Activated CD4-positive, alpha-beta T cell treated with anti-CD3 and anti-CD28 coated beads for 36 hours (primary cell): Measurements from ENCODE around the gene GABRD. TPM values are rescaled to one million over a fixed set of nuclear protein-coding genes. Genes with fewer than 3 reads are reported as not detected.
"Not testable (repeated sequence)": the region's sequence is repeated elsewhere in the genome, so short reads cannot be mapped to it uniquely, and the experiment has no call there.

Source experiments
- ATAC-seq: fragments of 200-7000 bp; cut with Tn5 transposase; one replicate; pipeline ENCODE4 v1.10.0; 2021; ENCODE audit warnings: mild to moderate bottlenecking, moderate library complexity
- CTCF ChIA-PET: fragments of 350-600 bp; sonication (Branson Sonifier 250); formaldehyde crosslinking; loops from one replicate; lab custom pipeline; 2021; ENCODE audit warnings: antibody characterized with exemption; lab: Charles Lee
- POLR2A ChIA-PET: fragments of 350-600 bp; sonication (Branson Sonifier 250); formaldehyde crosslinking; loops from one replicate; lab custom pipeline; 2021; ENCODE audit warnings: antibody characterized with exemption, inconsistent platforms; lab: Charles Lee
- DNase-seq: peaks from one replicate; pipeline ENCODE4 v3.0.0-alpha.2; 2020
- H3K27ac Mint-ChIP-seq: one replicate; pipeline ENCODE4 v1.8.0; 2021; ENCODE audit warnings: mixed read lengths
- H3K27me3 Mint-ChIP-seq: one replicate; pipeline ENCODE4 v1.8.0; 2021; ENCODE audit warnings: mixed read lengths
- H3K36me3 Mint-ChIP-seq: one replicate; pipeline ENCODE4 v1.8.0; 2021; ENCODE audit warnings: low read depth, mixed read lengths
- H3K4me1 Mint-ChIP-seq: one replicate; pipeline ENCODE4 v1.8.0; 2021; ENCODE audit warnings: mixed read lengths
- H3K4me3 Mint-ChIP-seq: one replicate; pipeline ENCODE4 v1.8.0; 2021; ENCODE audit warnings: mild to moderate bottlenecking, moderate library complexity, mixed read lengths
- H3K9me3 Mint-ChIP-seq: one replicate; pipeline ENCODE4 v1.8.0; 2021; ENCODE audit warnings: low read depth, mixed read lengths
- intact Hi-C, 2 experiments: fragments of 100-400 bp; cut with DNase I in 1 of 2; cut with micrococcal nuclease in 1 of 2; formaldehyde crosslinking; loops; one replicate each; pipeline versions ENCODE4 v1.14.2 to v1.15.1; 2022 to 2024; cut with DNase I, micrococcal nuclease
- total RNA-seq, 2 experiments: library from RNA; stranded (reverse); gene quantifications; one replicate each; pipeline ENCODE4 v1.2.3, GENCODE V29; 2021

GABRD gene
- total RNA-seq, 2 experiments from 2014 or later = not detected

GRCh38 chr1:1978108-1978507 is 41.0 kb upstream of the GABRD start:
- ChIA-PET POLR2A (no interaction called here), CTCF (interaction anchor here (1.3 kb wide), 1 partner anchor 18 kb away, joined by 5 read pairs; no protein-coding TSS in a partner anchor)
- Mint-ChIP-seq H3K27me3 (peaks cover 3% of the 10 kb centered on the region), H3K9me3 (peaks cover 3% of the 10 kb centered on the region), H3K4me1 (no peaks in the 10 kb centered on the region), H3K4me3 (no peak overlapping the region), H3K27ac (no peak overlapping the region), H3K36me3 (no peaks in the 10 kb centered on the region)
- intact Hi-C loops = no loop called here
- ATAC-seq (no peak), DNase-seq (no peak)

GRCh38 chr1:1978690-1979481 is 40.3 kb upstream of the GABRD start:
- POLR2A ChIA-PET = not testable (repeated sequence)

GRCh38 chr1:1979482-1980165 is 39.5 kb upstream of the GABRD start:
- H3K4me3 Mint-ChIP-seq = no peak overlapping the region
- ChIA-PET POLR2A (no interaction called here), CTCF (no interaction called here)
- no peaks in the 10 kb centered on the region for H3K36me3 Mint-ChIP-seq
- peaks cover 3% of the 10 kb centered on the region for H3K27me3 Mint-ChIP-seq
- no peak overlapping the region for H3K27ac Mint-ChIP-seq
- intact Hi-C loops = no loop called here
- no peaks in the 10 kb centered on the region for H3K4me1 Mint-ChIP-seq
- DNase-seq = no peak
- no peak for ATAC-seq
- peaks cover 3% of the 10 kb centered on the region for H3K9me3 Mint-ChIP-seq

More at GRCh38 chr1:1978690-1979481, 40.3 kb upstream of the GABRD start:
- H3K9me3 Mint-ChIP-seq, DNase-seq, CTCF ChIA-PET, H3K4me3 Mint-ChIP-seq, H3K36me3 Mint-ChIP-seq, H3K4me1 Mint-ChIP-seq, intact Hi-C loops, ATAC-seq, H3K27me3 Mint-ChIP-seq, H3K27ac Mint-ChIP-seq: not testable (repeated sequence)

GRCh38 chr1:1980467-1981141 is 38.5 kb upstream of the GABRD start:
- no peaks in the 10 kb centered on the region for H3K36me3 Mint-ChIP-seq
- ATAC-seq (no peak), DNase-seq (no peak)
- intact Hi-C loops = no loop called here
- H3K27ac Mint-ChIP-seq = no peak overlapping the region
- CTCF ChIA-PET = interaction anchor here (0.6 kb wide), 1 partner anchor 11 kb away, joined by 3 read pairs; no protein-coding TSS in a partner anchor
- H3K4me1 Mint-ChIP-seq = no peaks in the 10 kb centered on the region
- H3K9me3 Mint-ChIP-seq = peaks cover 3% of the 10 kb centered on the region
- POLR2A ChIA-PET = no interaction called here
- H3K27me3 Mint-ChIP-seq = no peaks in the 10 kb centered on the region
- H3K4me3 Mint-ChIP-seq = no peak overlapping the region

DNA sequence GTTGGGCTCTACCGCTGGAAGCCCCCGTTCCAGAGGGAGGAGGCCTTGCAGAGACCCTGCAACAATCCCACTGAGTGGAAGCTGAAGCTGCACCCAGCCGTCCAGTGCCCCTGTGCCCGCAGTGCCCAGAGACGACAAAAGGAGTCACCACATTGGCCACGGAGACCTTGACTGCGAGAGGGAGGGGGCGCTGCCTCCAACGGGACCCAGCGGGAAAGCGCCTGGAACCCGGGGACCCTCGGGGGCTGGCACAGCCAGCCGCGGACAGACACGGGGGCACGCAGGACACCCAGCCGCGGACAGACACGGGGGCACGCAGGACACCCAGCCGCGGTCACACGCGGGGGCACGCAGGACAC is 38.0 kb upstream of the GABRD start:
- ATAC-seq = no peak
- ChIA-PET CTCF (interaction anchor here (0.6 kb wide), 1 partner anchor 12 kb away, joined by 3 read pairs; no protein-coding TSS in a partner anchor), POLR2A (no interaction called here)
- DNase-seq = no peak
- peaks cover 3% of the 10 kb centered on the region for H3K9me3 Mint-ChIP-seq
- H3K27ac Mint-ChIP-seq = no peak overlapping the region
- no peak overlapping the region for H3K4me3 Mint-ChIP-seq
- no peaks in the 10 kb centered on the region for H3K27me3 Mint-ChIP-seq
- H3K4me1 Mint-ChIP-seq = no peaks in the 10 kb centered on the region
- no peaks in the 10 kb centered on the region for H3K36me3 Mint-ChIP-seq
- intact Hi-C loops = no loop called here

DNA sequence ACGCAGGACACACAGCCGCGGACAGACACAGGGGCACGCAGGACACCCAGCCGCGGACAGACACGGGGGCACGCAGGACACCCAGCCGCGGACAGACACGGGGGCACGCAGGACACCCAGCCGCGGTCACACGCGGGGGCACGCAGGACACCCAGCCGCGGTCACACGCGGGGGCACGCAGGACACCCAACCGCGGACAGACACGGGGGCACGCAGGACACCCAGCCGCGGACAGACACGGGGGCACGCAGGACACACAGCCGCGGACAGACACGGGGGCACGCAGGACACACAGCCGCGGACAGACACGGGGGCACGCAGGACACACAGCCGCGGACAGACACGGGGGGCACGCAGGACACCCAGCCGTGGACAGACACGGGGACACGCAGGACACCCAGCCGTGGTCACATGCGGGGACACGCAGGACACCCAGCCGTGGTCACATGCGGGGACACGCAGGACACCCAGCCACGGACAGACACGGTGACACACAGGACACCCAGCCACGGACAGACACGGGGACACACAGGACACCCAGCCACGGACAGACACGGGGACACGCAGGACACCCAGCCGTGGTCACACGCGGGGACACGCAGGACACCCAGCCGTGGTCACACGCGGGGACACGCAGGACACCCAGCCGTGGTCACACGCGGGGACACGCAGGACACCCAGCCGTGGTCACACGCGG is 37.4 kb upstream of the GABRD start:
- CTCF ChIA-PET, intact Hi-C loops, ATAC-seq, H3K27me3 Mint-ChIP-seq, H3K36me3 Mint-ChIP-seq, DNase-seq, H3K4me3 Mint-ChIP-seq, H3K27ac Mint-ChIP-seq, H3K4me1 Mint-ChIP-seq, POLR2A ChIA-PET, H3K9me3 Mint-ChIP-seq: not testable (repeated sequence)

DNA sequence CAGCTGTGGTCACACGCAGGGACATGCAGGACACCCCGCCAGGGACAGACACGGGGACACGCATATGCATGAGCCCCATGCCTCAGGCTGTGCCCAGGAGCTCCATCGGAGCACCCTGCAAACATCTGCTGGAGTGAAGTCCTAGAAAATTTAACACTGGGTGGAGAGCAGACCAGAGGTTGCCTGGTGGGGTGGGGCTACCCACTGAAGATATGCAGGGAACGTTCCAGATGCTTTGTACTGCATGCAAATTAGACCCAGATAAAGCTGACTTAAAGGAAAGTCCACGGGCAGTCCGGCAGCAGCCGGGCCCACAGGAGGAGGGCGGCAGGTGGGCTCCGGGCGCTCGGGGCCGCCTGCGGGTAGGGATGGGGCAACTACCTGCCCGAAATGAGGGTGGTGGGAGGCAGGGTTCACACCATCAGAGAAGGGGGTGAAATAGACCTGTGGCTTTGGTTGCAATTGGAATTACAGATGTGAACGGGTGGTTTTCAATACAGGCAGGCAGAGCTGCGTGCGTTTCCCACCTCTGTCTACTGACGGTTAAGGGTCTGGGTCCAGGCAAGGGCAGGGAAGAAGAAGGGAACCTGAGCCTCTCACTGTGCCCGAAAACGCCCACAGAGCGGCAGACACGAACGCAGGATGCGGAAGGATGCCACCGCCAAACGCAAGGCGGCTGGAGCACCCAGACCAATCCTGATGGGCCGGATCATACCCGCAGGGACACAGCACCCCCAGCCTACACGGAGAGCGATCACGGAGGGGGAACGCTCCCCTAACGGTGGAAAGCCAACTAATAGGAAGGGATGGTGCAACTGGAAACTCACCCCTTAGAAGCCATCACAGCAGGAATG is 36.5 kb upstream of the GABRD start:
- Mint-ChIP-seq H3K4me3 (no peak overlapping the region), H3K36me3 (no peaks in the 10 kb centered on the region), H3K27ac (no peak overlapping the region), H3K9me3 (peaks cover 3% of the 10 kb centered on the region), H3K4me1 (no peaks in the 10 kb centered on the region), H3K27me3 (no peaks in the 10 kb centered on the region)
- ChIA-PET POLR2A (no interaction called here), CTCF (no interaction called here)
- DNase-seq = no peak
- ATAC-seq = no peak
- intact Hi-C loops = no loop called here

DNA sequence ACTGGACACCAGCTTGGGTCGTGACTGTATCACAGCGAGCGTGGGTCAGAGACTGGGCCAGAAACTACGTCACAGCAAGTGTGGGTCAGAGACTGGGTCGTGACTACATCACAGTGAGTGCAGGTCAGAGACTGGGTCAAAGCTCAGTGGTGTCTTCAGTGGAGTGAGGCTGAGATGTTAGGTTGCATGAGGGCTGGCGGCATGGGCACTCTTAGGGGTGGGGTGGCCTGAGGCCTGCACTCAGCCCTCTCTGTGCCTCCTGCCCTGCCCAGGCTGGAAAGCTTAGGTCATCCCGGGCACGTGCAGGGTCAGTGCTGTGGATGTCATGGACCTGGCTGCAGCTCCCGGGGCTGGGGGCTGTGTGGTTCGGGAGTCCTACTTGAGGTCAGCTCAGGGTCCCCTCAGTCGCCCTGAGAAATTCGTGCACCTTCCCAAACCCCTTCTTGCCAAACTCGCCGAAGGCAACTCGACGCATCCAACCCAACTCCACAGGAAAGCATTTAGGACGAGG is 34.5 kb upstream of the GABRD start:
- no peak for ATAC-seq
- Mint-ChIP-seq H3K4me1 (no peaks in the 10 kb centered on the region), H3K4me3 (no peak overlapping the region), H3K9me3 (no peaks in the 10 kb centered on the region), H3K36me3 (no peaks in the 10 kb centered on the region), H3K27me3 (no peaks in the 10 kb centered on the region), H3K27ac (no peak overlapping the region)
- CTCF ChIA-PET = interaction anchor here (0.7 kb wide), 1 partner anchor 61 kb away, joined by 3 read pairs; no protein-coding TSS in a partner anchor
- POLR2A ChIA-PET = no interaction called here
- intact Hi-C loops = no loop called here
- no peak for DNase-seq

DNA sequence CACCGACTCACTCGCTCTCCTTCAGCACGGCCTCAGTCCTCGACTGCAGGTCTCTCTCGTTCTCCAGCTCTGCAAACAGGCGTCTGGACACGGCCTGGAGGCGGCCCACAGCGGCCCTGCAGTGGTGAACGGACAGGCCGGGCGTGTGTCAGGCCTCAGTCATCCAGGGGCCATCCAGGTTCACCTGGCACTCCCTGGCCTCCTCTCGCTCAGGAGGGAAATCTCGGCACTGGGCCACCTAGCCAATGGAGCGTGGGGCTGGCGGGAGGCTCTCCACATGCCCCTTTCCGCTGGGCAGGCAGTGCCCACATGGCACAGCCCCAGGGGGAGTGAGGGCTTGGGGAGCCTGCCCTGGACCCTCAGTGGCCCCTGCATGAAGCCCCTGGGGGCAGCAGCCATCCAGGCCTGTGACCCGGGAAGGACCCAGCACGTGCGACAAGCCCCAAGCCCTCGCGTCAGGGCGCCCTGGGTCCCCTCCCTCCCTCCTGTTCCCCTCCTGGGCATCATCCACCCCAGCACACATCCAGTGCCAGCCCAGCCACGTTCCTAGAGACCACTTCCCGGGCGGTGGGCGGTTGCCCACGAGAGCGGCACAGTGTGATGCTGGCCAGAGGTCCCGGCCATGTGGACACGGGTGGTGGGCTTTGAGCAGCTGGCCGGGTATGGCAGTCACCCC is 33.6 kb upstream of the GABRD start:
- no peaks in the 10 kb centered on the region for H3K36me3 Mint-ChIP-seq
- POLR2A ChIA-PET = no interaction called here
- H3K4me1 Mint-ChIP-seq = no peaks in the 10 kb centered on the region
- intact Hi-C loops = no loop called here
- DNase-seq (no peak), ATAC-seq (no peak)
- no peak overlapping the region for H3K27ac Mint-ChIP-seq
- no peaks in the 10 kb centered on the region for H3K27me3 Mint-ChIP-seq
- CTCF ChIA-PET = interaction anchor here (0.7 kb wide), 1 partner anchor 60 kb away, joined by 3 read pairs; no protein-coding TSS in a partner anchor
- H3K9me3 Mint-ChIP-seq = no peaks in the 10 kb centered on the region
- H3K4me3 Mint-ChIP-seq = no peak overlapping the region

DNA sequence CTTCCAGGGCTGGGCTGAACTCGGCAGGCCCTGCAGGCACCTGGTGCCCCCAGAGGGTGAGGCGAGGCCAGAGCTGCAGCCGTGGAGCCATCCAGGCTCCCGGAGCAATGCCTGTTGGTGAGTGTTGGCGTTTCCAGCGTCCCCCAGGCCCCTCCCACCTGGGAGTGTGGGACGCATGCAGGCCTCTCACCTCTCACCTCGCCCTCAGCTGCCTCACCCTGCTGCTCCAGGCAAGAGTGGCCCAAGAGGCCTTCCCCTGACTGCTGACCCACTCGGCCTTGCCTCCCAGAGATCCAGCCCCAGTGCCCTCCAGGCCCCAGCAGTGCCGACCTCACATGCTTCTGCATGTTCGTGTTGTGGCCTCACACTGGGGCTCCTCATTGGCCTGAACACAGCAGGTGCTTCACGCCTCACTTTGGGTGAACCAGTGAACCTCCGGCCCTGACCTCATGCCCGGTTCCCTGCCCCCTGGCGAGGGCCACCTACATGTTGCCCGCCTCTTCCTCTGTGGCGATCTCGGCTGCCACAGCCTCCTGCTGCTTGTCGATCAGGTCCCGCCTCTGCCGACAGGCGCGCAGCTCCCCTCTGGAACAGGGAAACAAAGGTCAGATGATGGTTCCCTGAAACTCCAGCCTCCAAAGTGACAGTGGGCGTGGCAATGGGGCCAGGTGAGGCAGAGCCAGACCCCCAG is 32.5 kb upstream of the GABRD start:
- no peak overlapping the region for H3K4me3 Mint-ChIP-seq
- no peaks in the 10 kb centered on the region for H3K4me1 Mint-ChIP-seq
- intact Hi-C loops = no loop called here
- CTCF ChIA-PET = interaction anchor here (0.6 to 0.7 kb wide), 3 partner anchors 20 to 238 kb away, joined by 3 read pairs; no protein-coding TSS in a partner anchor
- ATAC-seq = no peak
- POLR2A ChIA-PET = no interaction called here
- no peaks in the 10 kb centered on the region for H3K36me3 Mint-ChIP-seq
- DNase-seq = no peak
- H3K27me3 Mint-ChIP-seq = no peaks in the 10 kb centered on the region
- no peaks in the 10 kb centered on the region for H3K9me3 Mint-ChIP-seq
- H3K27ac Mint-ChIP-seq = no peak overlapping the region
